Umbilical cord (tissue), 2 donors: ENCODE results near the gene BAIAP2L2. TPM values are rescaled to one million over a fixed set of nuclear protein-coding genes. Genes with fewer than 3 reads are reported as not detected.

Source experiments
- DNase-seq: peaks from one replicate; pipeline ENCODE4 v3.0.0-alpha.2; 2015; ENCODE audit warnings: low spot score
- total RNA-seq: library from RNA; depleted of rRNA; stranded (reverse); fragments of >200 nt; gene quantifications from one replicate; pipeline ENCODE4 v1.2.3, GENCODE V29; 2014; ENCODE audit warnings: low replicate concordance; ENCODE audit not compliant: insufficient read depth

The BAIAP2L2 gene
- total RNA-seq, 1 donor from 2014 or later: not detected

DNA sequence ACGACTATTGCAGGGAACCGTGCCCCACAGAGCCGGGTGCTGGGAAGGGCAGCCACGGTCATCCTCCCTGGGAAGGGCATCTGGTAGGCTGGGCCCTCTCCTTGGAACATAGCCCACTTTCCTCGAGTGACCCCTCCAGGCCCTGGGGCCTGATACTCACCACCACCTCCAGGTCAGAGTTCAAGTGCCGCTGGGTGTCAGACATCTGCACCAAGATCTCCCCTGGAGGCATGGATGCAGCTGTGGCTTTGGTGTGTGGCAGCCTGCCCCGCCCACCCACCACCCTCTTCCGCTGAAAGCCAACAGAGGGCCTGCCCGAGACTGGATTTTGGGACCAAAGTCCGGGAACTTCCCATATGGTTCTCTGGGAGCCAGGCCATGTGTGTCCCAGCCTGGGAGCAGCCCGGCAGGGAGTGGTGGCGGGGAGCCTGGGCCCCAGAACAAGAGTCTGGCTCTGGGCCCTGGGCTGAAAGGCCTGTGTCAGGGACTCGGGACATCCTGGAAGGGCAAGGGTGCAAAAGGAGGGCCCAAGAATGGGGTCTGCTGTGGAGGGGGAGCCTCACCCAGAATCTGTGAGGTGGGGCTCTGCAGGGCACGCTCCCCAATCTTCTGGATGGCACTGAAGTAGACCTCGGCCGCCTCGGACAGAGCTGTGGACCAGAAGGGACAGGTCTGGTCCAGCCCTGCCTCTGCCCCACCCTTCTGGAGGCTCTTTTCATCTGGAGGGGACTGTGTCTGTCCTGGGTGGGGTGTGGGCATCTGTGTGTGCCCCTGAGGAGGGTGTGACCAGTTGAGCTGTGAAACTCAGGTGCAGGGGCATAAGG lies 2.6 kb downstream of the BAIAP2L2 start:
- no peak for DNase-seq

DNA sequence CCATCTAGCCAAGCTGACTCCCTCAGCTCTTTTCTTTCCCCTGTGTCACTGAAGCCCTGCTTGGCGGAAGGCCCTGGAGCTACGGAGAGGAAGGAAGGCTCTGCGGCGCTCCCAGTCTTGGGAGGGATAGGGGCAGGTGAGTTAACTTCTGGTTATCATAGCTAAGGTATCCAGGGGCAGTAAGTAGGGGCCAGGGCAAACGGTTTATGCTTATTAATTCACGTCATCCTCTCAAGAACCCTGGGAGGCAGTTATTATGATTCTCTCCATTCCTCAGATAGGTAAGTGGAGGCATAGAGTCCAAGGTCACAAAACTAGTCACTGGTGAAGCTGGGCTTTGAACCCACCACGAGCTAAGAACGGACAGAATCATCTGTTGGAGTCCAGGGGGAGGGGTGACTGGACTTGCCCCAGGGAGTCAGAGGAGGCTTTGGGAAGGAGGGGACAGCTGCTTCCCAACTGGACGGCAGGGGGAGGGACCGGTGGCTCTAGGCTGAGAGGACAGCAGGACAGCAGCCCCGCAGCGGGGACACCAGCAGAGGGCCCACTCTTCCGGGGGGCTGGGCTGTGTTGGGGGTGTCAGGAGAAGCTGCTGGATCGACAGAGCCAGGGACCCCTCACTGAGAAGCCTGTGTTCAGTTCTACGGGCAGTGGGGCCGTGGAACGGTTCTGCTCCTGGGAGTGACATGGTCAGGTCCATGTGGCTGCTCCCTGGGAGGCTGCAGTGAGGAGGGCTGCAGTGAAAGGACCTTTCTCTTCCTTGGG lies 3.5 kb downstream of the BAIAP2L2 start:
- no peak for DNase-seq

GRCh38 chr22:38104084-38104483 lies 6.4 kb downstream of the BAIAP2L2 start:
- DNase-seq: no peak

DNA sequence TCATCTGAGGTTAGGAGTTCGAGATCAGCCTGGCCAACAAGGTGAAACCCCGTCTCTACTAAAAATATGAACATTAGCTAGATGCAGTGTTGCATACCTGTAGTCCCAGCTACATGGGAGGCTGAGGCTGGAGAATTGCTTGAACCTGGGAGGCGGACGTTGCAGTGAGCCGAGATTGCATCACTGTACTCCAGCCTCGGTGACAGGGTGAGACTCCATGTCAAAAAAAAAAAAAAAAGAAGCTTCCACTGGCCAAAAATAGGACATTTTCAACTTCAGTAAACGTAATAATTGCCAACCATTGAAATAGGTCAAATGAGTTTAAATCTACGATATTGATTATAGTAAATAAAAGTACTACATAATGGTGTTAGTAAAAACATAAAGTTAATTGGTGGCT lies 6.8 kb downstream of the BAIAP2L2 start:
- DNase-seq: no peak

GRCh38 chr22:38098410-38099249 lies 11.9 kb downstream of the BAIAP2L2 start:
- DNase-seq: peak; percentile 69

DNA sequence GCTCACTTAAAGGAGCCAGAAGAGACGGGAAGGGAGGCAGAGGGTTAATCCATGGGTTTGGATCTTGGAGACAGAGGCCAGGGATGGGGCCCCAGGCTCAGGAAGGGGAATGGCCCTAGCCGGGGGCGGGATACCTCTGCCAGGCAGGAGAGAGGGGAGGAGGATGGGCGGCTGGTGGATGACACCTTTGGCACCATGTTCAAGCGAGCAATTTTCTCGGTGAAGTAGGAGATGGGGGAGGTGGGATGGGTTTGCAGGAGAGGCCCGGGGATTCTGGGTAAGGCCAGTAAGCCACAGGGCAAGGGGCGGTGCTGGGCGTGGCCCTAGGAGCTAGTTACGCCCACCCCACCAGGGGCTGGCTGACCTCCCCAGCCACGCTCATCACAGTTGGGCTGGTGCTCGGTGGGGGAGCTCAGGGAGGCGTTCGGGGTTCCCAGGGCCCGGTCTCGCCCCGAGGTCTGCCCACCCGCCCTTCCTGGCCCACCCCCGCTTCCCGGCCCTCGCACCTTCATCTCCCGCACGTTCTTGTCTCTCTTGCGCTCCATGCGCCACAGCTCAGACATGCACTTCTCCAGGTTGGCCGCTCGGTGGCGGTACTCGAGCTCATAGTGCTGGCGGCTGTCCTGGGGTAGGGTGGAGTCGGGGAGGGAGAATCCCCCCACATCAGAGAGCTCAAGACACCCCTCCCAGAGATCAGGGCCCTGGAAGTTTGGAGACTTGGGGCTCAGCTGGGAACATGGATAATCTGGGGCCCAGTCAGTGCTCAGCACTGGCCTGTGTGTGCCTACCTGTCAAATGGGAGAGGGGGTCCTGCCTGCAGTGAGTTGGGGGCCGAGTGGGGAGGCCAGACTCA lies 12.7 kb downstream of the BAIAP2L2 start:
- peak; percentile 37 for DNase-seq

DNA sequence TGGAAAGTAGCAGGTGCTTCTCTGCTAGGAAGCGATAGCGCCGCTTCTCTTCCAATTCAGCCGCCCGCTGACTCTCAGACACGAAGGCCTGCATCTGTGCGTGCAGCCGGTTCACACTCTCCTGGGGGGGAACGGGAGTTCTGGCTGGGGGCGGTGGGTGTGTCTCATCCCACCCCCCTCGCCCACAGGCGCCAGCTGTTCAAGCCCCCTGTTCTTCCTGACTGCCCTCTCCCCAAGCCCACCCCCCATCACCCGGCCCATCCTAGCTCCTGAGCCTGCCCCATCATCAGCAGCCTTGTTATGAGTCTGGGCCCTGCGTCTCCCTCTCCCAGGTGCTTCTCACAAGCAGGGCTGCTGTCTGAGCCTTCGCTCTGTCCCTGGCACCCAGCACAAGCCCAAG lies 13.4 kb downstream of the BAIAP2L2 start:
- DNase-seq: no peak

DNA sequence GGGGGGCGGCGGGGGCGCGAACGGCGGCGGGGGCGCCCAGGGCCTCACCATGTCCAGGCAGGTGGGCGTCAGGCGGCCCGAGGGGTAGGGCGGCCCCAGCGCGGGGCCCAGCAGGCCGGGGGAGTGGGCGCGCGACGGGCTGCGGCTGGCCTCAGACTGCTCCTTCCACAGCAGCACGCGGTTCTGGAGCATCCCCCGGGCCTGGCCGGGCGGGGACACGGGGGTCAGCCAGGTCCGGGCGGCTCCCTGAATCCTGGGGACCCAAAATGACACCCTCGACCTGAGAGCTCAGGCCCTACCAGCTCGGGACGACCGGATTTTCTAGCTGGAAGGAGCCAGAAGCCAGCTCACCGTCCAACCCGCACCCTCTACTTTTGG lies 21.0 kb downstream of the BAIAP2L2 start:
- no peak for DNase-seq

DNA sequence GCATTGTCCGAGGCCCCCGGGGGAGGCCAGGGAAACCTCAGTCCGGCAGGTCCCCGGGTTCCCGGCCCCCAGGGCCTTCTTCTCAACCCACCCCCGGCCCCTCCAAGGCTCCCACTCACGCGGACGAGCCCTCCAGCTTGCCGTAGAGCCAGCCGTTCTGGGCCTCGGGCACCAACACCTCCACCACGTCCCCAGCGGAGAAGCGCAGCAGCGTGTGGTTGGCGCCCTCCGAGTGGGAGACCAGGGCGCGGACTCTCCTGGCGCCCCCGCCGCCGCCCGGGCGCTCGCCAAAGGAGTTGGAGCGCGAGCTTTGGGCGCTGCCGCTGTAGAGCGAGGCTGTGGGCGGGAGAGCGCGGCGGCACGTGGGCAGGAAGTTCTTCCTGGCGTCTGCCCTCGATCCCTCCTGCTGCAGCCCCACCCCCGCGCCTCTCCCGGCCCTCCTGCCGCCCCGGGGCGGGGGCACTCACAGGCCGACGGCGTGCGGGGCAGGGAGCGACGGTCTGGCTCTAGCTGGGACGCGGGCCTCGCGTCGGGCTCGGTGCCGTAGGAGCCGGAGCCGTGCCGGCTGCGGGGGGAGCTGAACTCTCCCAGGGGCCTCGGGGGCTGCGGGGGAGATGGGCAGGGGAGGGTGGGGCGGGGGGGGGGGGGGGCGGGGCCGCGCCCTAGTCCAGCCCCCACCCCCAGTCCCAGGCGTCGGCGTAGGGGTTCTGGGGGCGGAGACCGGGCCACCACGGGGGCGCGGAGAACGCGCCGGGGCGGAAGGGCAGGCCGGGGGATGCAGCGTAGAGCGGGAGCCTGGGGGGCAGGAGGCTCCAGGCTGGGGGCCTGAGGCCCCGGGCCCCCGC lies 21.6 kb downstream of the BAIAP2L2 start:
- no peak for DNase-seq

- no peak for DNase-seq
Measured at GRCh38 chr22:38087855-38088254, 22.6 kb downstream of the BAIAP2L2 start.

- DNase-seq: no peak
Measured at GRCh38 chr22:38086942-38087341, 23.5 kb downstream of the BAIAP2L2 start.

GRCh38 chr22:38086001-38086845 lies 24.3 kb downstream of the BAIAP2L2 start:
- no peak for DNase-seq

DNA sequence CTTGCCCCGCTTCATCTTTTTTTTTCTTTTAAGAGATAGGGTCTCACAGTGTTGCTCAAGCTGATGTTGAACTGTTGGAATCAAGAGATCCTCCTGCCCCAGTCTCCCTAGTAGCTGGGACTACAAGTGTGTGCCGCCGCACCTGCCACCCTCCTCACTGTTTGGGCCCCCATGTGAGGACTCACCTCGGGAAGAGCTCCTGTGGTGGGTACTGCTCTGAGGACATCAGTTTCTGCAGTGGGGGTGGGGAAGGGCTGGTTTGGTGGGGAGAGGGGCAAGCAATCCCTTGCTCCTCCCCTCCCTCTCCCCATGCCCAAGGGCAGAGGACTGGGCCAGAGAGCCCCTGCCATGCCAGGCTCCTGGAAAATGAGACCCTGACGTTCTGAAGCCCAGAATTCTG lies 25.0 kb downstream of the BAIAP2L2 start:
- DNase-seq: no peak

GRCh38 chr22:38085056-38085455 lies 25.4 kb downstream of the BAIAP2L2 start:
- no peak for DNase-seq

DNA sequence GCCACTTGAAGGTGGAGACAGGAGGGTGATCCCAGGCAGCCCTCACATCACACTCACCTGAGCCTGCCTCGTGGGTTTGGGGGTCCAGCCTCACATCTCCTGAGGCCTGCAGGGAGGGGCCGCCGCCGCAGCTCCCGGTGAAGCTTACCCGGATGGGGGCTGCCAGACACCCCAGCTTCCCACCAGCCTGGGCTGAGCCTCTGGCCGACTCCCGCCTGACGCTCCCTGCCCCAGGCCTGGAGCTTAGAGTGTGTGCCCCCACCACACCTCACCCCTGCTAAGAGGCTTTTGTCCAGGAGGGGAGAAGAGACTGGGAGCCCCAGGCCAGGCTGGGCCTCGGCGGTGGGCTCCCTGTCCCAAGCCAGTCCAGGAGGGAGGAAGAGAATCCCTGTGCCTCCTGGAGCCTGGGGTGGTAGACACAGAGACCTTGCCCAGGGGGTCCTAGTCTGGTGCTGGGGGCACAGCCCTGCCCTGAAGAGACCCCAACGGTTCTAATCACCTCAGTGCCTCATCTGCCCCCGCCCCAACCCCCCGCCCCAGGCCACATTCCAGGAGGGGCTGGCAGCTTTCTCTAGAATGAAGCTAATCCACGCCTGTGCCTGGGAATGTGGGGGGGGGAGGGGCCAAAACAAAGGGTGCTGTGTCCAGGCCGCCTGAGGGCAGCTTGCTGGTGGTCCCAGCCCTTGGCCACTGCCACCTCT lies 26.4 kb downstream of the BAIAP2L2 start, which contains the start of gene SLC16A8:
Gene SLC16A8, minus strand, starts transcription at position 254 of the 701 bp plus-strand sequence. CDS start 1,311 bp downstream, outside the sequence.
- DNase-seq: no peak

DNA sequence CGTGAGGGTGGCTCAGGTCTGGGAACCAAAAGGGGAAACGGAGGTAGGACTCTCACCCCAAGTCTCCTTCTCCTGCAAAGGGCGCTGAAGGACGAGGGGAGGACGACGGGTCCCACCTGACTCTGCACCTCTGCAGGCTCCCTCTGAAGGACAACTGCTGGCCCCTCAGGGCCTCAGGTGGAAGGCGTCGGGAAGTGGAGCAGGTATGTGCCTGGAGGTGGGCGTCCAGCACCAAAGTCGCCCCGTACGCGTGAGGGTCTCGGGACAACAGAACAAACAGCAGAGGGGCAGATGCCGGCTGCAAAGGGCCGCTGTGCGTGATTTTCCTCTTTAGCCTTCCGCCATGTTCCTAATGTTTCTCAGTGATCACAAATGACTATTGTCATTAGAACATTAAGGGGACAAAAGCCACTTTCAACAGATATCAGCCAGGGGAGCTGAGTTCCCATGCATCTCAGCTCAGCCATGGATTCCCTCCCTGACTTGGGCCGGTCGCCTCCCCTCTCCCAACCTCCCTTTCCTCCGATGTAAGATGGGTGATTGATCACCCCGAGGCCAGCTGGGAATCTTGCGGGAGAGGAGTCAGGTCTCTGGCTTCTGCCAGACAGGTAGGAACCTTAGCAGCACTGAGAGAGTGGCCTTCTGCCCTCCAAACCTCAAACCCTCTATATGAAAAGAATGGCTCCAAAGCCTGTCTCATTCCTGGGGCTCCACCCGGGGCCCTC lies 27.3 kb downstream of the BAIAP2L2 start:
- no peak for DNase-seq

GRCh38 chr22:38081941-38082828 lies 28.3 kb downstream of the BAIAP2L2 start:
- DNase-seq: no peak
